HG02588 (cell line): Measurements from ENCODE around the gene FKBP1A.
A peak's percentile ranks its signal among the peaks of the same experiment; 100 is the strongest.
"Not testable (repeated sequence)": the region's sequence is repeated elsewhere in the genome, so short reads cannot be mapped to it uniquely, and the experiment has no call there.

ENCODE experiments used
- ATAC-seq: cut with Tn5 transposase; IDR thresholded peaks from one replicate; pipeline ENCODE4 v1.9.1; 2021; ENCODE audit warnings: mild to moderate bottlenecking, moderate library complexity; ENCODE audit not compliant: unreplicated experiment

Gene FKBP1A

GRCh38 chr20:1417790-1418189 is 24.9 kb upstream of the FKBP1A start:
- ATAC-seq = no peak

- no peak for ATAC-seq
Measured at GRCh38 chr20:1417273-1417672, 24.4 kb upstream of the FKBP1A start.

- ATAC-seq = no peak
Measured at GRCh38 chr20:1415667-1416468, 23.0 kb upstream of the FKBP1A start.

- ATAC-seq = no peak
Measured at GRCh38 chr20:1414982-1415381, 22.1 kb upstream of the FKBP1A start.

- ATAC-seq = no peak
Measured at GRCh38 chr20:1405801-1406200, 12.9 kb upstream of the FKBP1A start.

GRCh38 chr20:1403624-1404023 is 10.8 kb upstream of the FKBP1A start:
- ATAC-seq = no peak

GRCh38 chr20:1402149-1402548 is 9.3 kb upstream of the FKBP1A start:
- ATAC-seq = no peak

- no peak for ATAC-seq
Measured at GRCh38 chr20:1401451-1401907, 8.6 kb upstream of the FKBP1A start.

- ATAC-seq = not testable (repeated sequence)
Measured at GRCh38 chr20:1399678-1400366, 7.0 kb upstream of the FKBP1A start.

GRCh38 chr20:1398185-1398584 is 5.3 kb upstream of the FKBP1A start:
- not testable (repeated sequence) for ATAC-seq

- no peak for ATAC-seq
Measured at GRCh38 chr20:1397710-1398109, 4.9 kb upstream of the FKBP1A start.

- no peak for ATAC-seq
Measured at GRCh38 chr20:1396702-1397101, 3.8 kb upstream of the FKBP1A start.

- ATAC-seq = no peak
Measured at GRCh38 chr20:1396264-1396663, 3.4 kb upstream of the FKBP1A start.

- ATAC-seq = no peak
Measured at GRCh38 chr20:1394686-1395085, 1.8 kb upstream of the FKBP1A start.

GRCh38 chr20:1393507-1393882 is 641 bp upstream of the FKBP1A start:
- no peak for ATAC-seq

- peak; percentile 26 for ATAC-seq
Measured at GRCh38 chr20:1392443-1392692, 486 bp downstream of the FKBP1A start.

- no peak for ATAC-seq
Measured at GRCh38 chr20:1391640-1392442, 1.0 kb downstream of the FKBP1A start.

- no peak for ATAC-seq
Measured at GRCh38 chr20:1390581-1391403, 2.1 kb downstream of the FKBP1A start.

GRCh38 chr20:1389703-1390580 is 2.9 kb downstream of the FKBP1A start:
- ATAC-seq = no peak
